Endodermal cell (in vitro differentiated cells): Measurements from ENCODE around the gene TMTC2. TPM values are rescaled to one million over a fixed set of nuclear protein-coding genes. Genes with fewer than 3 reads are reported as not detected.

ENCODE experiments used
- DNase-seq: peaks from one replicate; pipeline ENCODE4 v3.0.0-alpha.2; 2017
- H3K27ac ChIP-seq: 2 replicates; pipeline ENCODE4 v1.5.1; 2013; ENCODE audit warnings: mild to moderate bottlenecking, low read depth, low read length, moderate library complexity
- H3K27me3 ChIP-seq: 2 replicates; pipeline ENCODE4 v1.6.1; 2013; ENCODE audit warnings: mild to moderate bottlenecking, low read length, moderate library complexity; ENCODE audit not compliant: insufficient read depth, control insufficient read depth, poor library complexity, severe bottlenecking
- H3K36me3 ChIP-seq: 2 replicates; pipeline ENCODE4 v1.7.0; 2013; ENCODE audit warnings: mild to moderate bottlenecking, low read length, moderate library complexity; ENCODE audit not compliant: control insufficient read depth, insufficient read depth
- H3K4me1 ChIP-seq: one replicate; pipeline ENCODE4 v1.7.0; 2013; ENCODE audit warnings: low read length; ENCODE audit not compliant: control insufficient read depth, insufficient read depth
- H3K4me3 ChIP-seq: 2 replicates; pipeline ENCODE4 v1.5.1; 2013; ENCODE audit warnings: mild to moderate bottlenecking, low read length, moderate library complexity
- H3K9ac ChIP-seq: 2 replicates; pipeline ENCODE4 v1.6.1; 2013; ENCODE audit warnings: mild to moderate bottlenecking, low read length, moderate library complexity; ENCODE audit not compliant: poor library complexity, severe bottlenecking; ENCODE audit errors: extremely low read depth
- H3K9me3 ChIP-seq: 2 replicates; pipeline ENCODE4 v1.6.1; 2013; ENCODE audit warnings: mild to moderate bottlenecking, low read length, moderate library complexity; ENCODE audit not compliant: control insufficient read depth
- H3K27ac Mint-ChIP-seq: 2 replicates; pipeline ENCODE4 v1.8.0; 2020; ENCODE audit warnings: mixed read lengths
- H3K27me3 Mint-ChIP-seq: 2 replicates; pipeline ENCODE4 v1.8.0; 2021; ENCODE audit warnings: mild to moderate bottlenecking, mixed read lengths; ENCODE audit not compliant: insufficient read depth
- H3K36me3 Mint-ChIP-seq: 2 replicates; pipeline ENCODE4 v1.8.0; 2020; ENCODE audit warnings: low read depth, mixed read lengths
- H3K4me1 Mint-ChIP-seq: 2 replicates; pipeline ENCODE4 v1.8.0; 2020; ENCODE audit warnings: mixed read lengths
- H3K4me3 Mint-ChIP-seq: 2 replicates; pipeline ENCODE4 v1.8.0; 2020; ENCODE audit warnings: mild to moderate bottlenecking, moderate library complexity, mixed read lengths
- H3K9me3 Mint-ChIP-seq: 2 replicates; pipeline ENCODE4 v1.8.0; 2020; ENCODE audit warnings: mild to moderate bottlenecking, mixed read lengths
- CTCF ChIP-seq: fragments of 200-600 bp; sonication (generic); conservative IDR thresholded peaks from 2 replicates; pipeline ENCODE4 v1.5.0; 2021; ENCODE audit warnings: antibody characterized with exemption, mild to moderate bottlenecking
- WGBS, 2 experiments: methylation state at CpG; one replicate each; pipeline versions ENCODE4 v1.1.5 to v1.1.7; 2013; ENCODE audit warnings: missing lambda C conversion rate in 2 of 2, mixed read lengths in 1 of 2; ENCODE audit not compliant: insufficient coverage in 1 of 2, insufficient read length in 1 of 2; 5-methylcytosine and 5-hydroxymethylcytosine counted together
- total RNA-seq, 2 donors: library from RNA; stranded (reverse); fragmentation: NEBNext Ultra II Directional in 1 of 2; extraction: Animal tissue kit (Norgen Biotek cat#: 25700) in 1 of 2; gene quantifications; 2 replicates in 1 of 2; 3 replicates in 1 of 2; pipeline ENCODE4 v1.2.1, GENCODE V29; 2021

TMTC2 gene
- total RNA-seq, 2 donors from 2014 or later, result 7.2 to 10.8 TPM

DNA sequence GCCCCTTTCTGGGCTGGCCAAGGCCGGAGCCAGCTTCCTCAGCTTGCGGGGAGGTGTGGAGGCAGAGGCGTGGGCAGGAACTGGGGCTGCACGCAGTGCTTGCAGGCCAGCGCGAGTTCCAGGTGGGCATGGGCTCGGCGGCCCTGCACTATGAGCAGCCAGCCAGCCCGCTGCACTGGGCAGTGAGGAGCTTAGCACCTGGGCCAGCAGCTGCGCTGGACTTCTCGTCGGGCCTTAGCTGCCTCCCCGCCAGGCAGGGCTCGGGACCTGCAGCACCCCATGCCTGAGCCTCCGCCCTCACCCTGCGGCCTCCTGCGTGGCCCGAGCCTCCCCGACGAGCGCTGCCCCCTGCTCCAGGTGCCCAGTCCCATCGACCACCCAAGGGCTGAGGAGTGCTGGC, 42.0 kb downstream of the TMTC2 start:
- WGBS, 2 experiments, result 94 to 95% methylated on average over 6 to 22 of the region's 22 CpGs
- no peak overlapping the region for H3K9ac ChIP-seq
- H3K4me1 ChIP-seq, result no peaks in the 10 kb centered on the region
- Mint-ChIP-seq H3K27ac (no peak overlapping the region), H3K4me1 (peaks cover 6% of the 10 kb centered on the region), H3K36me3 (peaks cover 47% of the 10 kb centered on the region), H3K9me3 (peaks cover 46% of the 10 kb centered on the region), H3K27me3 (no peaks in the 10 kb centered on the region), H3K4me3 (no peak overlapping the region)
- no peaks in the 10 kb centered on the region for H3K27me3 ChIP-seq
- H3K4me3 ChIP-seq, result no peak overlapping the region
- no peak for TF ChIP-seq CTCF
- DNase-seq, result no peak
- H3K27ac ChIP-seq, result no peak overlapping the region
- peaks cover 39% of the 10 kb centered on the region for H3K9me3 ChIP-seq
- H3K36me3 ChIP-seq, result no peaks in the 10 kb centered on the region

- no peak overlapping the region for H3K27ac Mint-ChIP-seq
- 93 to 96% methylated on average over 6 to 7 of the region's 7 CpGs for WGBS, 2 experiments
- peaks cover 28% of the 10 kb centered on the region for H3K9me3 Mint-ChIP-seq
- no peak overlapping the region for H3K4me3 ChIP-seq
- no peak for DNase-seq
- H3K4me1 ChIP-seq, result no peaks in the 10 kb centered on the region
- no peaks in the 10 kb centered on the region for H3K27me3 ChIP-seq
- no peaks in the 10 kb centered on the region for H3K27me3 Mint-ChIP-seq
- no peak overlapping the region for H3K9ac ChIP-seq
- peaks cover 10% of the 10 kb centered on the region for H3K4me1 Mint-ChIP-seq
- H3K36me3 ChIP-seq, result no peaks in the 10 kb centered on the region
- no peak overlapping the region for H3K4me3 Mint-ChIP-seq
- H3K36me3 Mint-ChIP-seq, result peaks cover 39% of the 10 kb centered on the region
- H3K27ac ChIP-seq, result no peak overlapping the region
- TF ChIP-seq CTCF, result no peak
- H3K9me3 ChIP-seq, result peaks cover 20% of the 10 kb centered on the region
Measured at GRCh38 chr12:82730953-82731459, 44.3 kb downstream of the TMTC2 start.

- WGBS, 2 experiments, result 68 to 82% methylated on average over 5 to 7 of the region's 7 CpGs
- H3K4me1 ChIP-seq, result no peaks in the 10 kb centered on the region
- Mint-ChIP-seq H3K4me3 (no peak overlapping the region), H3K27ac (peak overlapping the region; percentile 79), H3K9me3 (peaks cover 2% of the 10 kb centered on the region), H3K27me3 (no peaks in the 10 kb centered on the region), H3K36me3 (peaks cover 14% of the 10 kb centered on the region), H3K4me1 (peaks cover 22% of the 10 kb centered on the region)
- no peaks in the 10 kb centered on the region for H3K36me3 ChIP-seq
- H3K27me3 ChIP-seq, result no peaks in the 10 kb centered on the region
- TF ChIP-seq CTCF, result no peak
- no peak overlapping the region for H3K9ac ChIP-seq
- H3K9me3 ChIP-seq, result no peaks in the 10 kb centered on the region
- peak; percentile 77 for DNase-seq
- H3K4me3 ChIP-seq, result no peak overlapping the region
- no peak overlapping the region for H3K27ac ChIP-seq
Measured at GRCh38 chr12:82740129-82741000, 53.7 kb downstream of the TMTC2 start.
